ENCODE results near the gene ATP10A. TPM values are rescaled to one million over a fixed set of nuclear protein-coding genes. Genes with fewer than 3 reads are reported as not detected.
"Not testable (repeated sequence)": the region's sequence is repeated elsewhere in the genome, so short reads cannot be mapped to it uniquely, and the experiment has no call there.

ATP10A gene
- total RNA-seq, 1 donor from 2014 or later: 71.9 TPM

DNA sequence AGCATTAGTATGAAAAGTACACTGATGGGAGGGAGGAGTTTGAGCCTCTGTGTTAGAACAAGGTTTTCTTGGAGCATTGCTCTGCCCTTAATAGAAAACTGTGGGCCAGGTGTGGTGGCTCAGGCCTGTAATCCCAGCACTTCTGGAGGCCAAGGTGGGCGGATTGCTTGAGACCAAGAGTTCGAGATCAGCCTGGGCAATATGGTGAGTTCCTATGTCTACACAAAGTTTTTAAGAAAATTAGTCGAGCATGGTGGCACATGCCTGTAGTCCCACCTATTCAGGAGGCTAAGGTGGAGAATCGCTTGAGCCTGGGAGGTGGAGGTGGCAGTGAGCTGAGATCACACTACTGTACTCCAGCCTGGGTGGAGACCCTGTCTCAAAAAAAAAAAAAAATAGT lies 103.7 kb downstream of the ATP10A start:
- H3K4me3 Mint-ChIP-seq (ENCODE audit: unreplicated experiment): no peak overlapping the region
- H3K4me1 Mint-ChIP-seq (ENCODE audit: unreplicated experiment): peaks cover 62% of the 10 kb centered on the region
- TF ChIP-seq, protein P1, sequence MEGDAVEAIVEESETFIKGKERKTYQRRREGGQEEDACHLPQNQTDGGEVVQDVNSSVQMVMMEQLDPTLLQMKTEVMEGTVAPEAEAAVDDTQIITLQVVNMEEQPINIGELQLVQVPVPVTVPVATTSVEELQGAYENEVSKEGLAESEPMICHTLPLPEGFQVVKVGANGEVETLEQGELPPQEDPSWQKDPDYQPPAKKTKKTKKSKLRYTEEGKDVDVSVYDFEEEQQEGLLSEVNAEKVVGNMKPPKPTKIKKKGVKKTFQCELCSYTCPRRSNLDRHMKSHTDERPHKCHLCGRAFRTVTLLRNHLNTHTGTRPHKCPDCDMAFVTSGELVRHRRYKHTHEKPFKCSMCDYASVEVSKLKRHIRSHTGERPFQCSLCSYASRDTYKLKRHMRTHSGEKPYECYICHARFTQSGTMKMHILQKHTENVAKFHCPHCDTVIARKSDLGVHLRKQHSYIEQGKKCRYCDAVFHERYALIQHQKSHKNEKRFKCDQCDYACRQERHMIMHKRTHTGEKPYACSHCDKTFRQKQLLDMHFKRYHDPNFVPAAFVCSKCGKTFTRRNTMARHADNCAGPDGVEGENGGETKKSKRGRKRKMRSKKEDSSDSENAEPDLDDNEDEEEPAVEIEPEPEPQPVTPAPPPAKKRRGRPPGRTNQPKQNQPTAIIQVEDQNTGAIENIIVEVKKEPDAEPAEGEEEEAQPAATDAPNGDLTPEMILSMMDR (IDR thresholded peaks at IDR 0.05): no peak
- no peaks in the 10 kb centered on the region for H3K9me3 Mint-ChIP-seq (ENCODE audit: unreplicated experiment)
- H3K27ac Mint-ChIP-seq (ENCODE audit: unreplicated experiment): peak overlapping the region; percentile 75
- H3K27me3 Mint-ChIP-seq (ENCODE audit: unreplicated experiment): no peaks in the 10 kb centered on the region
- DNase-seq (ENCODE audit: extremely low spot score, unreplicated experiment): peak; percentile 36
- peaks cover 24% of the 10 kb centered on the region for H3K36me3 Mint-ChIP-seq (ENCODE audit: unreplicated experiment)

DNA sequence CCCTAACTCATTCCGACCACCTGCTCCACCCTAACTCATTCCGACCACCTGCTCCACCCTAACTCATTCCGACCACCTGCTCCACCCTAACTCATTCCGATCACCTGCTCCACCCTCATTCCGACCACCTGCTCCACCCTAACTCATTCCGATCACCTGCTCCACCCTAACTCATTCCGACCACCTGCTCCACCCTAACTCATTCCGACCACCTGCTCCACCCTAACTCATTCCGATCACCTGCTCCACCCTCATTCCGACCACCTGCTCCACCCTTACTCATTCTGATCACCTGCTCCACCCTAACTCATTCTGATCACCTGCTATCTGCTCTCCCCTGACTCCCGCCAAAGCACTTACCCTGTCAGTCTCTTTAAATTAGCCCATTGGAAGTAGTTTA lies 104.5 kb downstream of the ATP10A start:
- not testable (repeated sequence) for H3K27me3 Mint-ChIP-seq (ENCODE audit: unreplicated experiment); H3K4me3 Mint-ChIP-seq (ENCODE audit: unreplicated experiment); H3K9me3 Mint-ChIP-seq (ENCODE audit: unreplicated experiment); H3K27ac Mint-ChIP-seq (ENCODE audit: unreplicated experiment)
- peak; percentile 57 for DNase-seq (ENCODE audit: extremely low spot score, unreplicated experiment)
- Mint-ChIP-seq H3K4me1 (ENCODE audit: unreplicated experiment) (peaks cover 61% of the 10 kb centered on the region), H3K36me3 (ENCODE audit: unreplicated experiment) (peaks cover 18% of the 10 kb centered on the region)

DNA sequence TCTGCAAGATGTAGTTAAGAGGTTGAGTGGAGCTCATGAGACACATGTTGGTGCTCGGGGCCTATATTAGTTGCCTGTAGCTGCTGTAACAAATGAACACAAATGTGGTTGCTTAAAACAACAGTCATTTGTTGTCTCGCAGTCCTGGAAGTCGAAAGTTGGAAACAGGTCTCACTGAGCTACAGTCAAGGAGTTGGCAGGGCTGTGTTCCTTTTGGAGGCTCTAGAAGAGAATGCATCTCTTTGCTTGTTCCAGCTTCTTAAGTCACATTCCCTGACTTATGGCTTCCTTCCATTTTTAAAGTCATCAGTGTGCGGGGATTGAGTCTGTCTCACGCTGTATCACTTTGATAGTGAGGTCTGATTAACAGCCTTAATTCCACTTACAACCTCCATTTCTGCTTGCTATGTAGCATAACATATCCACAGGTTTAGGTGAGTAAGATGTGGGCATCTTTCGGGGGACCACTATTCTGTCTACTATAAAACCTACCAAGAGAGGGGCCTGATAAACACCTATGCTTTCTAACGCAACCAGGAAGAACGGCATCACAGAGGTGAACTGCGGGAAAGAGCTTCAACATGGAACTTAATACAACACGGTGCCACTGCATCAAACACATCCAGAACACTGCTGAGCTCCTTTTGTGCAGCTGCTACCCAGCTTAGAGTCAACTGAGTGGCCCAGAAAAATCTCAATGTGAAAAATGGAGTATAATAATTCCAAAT lies 119.4 kb downstream of the ATP10A start:
- Mint-ChIP-seq H3K36me3 (ENCODE audit: unreplicated experiment) (peaks cover 13% of the 10 kb centered on the region), H3K9me3 (ENCODE audit: unreplicated experiment) (no peaks in the 10 kb centered on the region), H3K4me3 (ENCODE audit: unreplicated experiment) (no peak overlapping the region), H3K27me3 (ENCODE audit: unreplicated experiment) (no peaks in the 10 kb centered on the region), H3K4me1 (ENCODE audit: unreplicated experiment) (peaks cover 38% of the 10 kb centered on the region), H3K27ac (ENCODE audit: unreplicated experiment) (no peak overlapping the region)
- DNase-seq (ENCODE audit: extremely low spot score, unreplicated experiment): peak; percentile 27
- TF ChIP-seq, protein P1 (IDR thresholded peaks at IDR 0.05): no peak

DNA sequence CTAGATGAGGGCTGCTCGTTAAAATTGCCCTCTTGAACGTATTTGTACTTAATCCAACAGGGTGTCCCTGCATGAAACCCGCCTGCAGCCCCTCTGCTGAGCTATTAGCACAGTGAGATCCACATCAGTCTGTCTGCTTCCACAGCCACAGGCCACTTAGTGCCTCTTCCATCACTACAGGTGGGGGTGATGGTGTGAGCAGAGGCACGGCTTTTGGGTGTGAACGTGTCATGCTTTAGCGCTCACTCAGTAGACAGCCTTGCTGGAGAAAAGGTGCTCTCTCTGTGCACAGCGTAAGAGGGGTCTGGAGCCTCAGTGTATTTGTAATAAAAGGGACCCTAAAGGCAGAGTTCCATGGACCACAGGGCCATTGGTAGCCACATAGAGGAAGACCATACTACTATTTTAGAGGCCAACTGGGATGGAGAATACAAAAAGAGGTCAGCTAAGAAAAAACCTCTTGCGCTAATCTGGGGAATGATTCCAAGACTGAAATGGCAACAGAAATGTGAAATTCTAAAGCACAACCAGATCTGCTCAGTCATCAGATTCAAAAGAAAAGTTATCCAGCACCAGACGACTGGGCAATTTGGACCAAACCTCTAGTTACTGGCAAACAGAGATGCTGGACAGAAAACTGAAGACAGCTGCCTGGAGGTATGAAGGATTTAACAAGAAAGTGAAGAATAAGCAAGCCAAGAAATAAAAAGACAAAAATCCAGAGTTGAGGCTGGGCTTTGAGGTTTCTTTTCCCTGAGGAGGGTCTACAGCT lies 120.2 kb downstream of the ATP10A start:
- H3K4me1 Mint-ChIP-seq (ENCODE audit: unreplicated experiment): peaks cover 45% of the 10 kb centered on the region
- no peak overlapping the region for H3K4me3 Mint-ChIP-seq (ENCODE audit: unreplicated experiment)
- H3K9me3 Mint-ChIP-seq (ENCODE audit: unreplicated experiment): no peaks in the 10 kb centered on the region
- peaks cover 8% of the 10 kb centered on the region for H3K36me3 Mint-ChIP-seq (ENCODE audit: unreplicated experiment)
- TF ChIP-seq, protein P1 (IDR thresholded peaks at IDR 0.05): no peak
- DNase-seq (ENCODE audit: extremely low spot score, unreplicated experiment): peak; percentile 38
- no peaks in the 10 kb centered on the region for H3K27me3 Mint-ChIP-seq (ENCODE audit: unreplicated experiment)
- H3K27ac Mint-ChIP-seq (ENCODE audit: unreplicated experiment): no peak overlapping the region

DNA sequence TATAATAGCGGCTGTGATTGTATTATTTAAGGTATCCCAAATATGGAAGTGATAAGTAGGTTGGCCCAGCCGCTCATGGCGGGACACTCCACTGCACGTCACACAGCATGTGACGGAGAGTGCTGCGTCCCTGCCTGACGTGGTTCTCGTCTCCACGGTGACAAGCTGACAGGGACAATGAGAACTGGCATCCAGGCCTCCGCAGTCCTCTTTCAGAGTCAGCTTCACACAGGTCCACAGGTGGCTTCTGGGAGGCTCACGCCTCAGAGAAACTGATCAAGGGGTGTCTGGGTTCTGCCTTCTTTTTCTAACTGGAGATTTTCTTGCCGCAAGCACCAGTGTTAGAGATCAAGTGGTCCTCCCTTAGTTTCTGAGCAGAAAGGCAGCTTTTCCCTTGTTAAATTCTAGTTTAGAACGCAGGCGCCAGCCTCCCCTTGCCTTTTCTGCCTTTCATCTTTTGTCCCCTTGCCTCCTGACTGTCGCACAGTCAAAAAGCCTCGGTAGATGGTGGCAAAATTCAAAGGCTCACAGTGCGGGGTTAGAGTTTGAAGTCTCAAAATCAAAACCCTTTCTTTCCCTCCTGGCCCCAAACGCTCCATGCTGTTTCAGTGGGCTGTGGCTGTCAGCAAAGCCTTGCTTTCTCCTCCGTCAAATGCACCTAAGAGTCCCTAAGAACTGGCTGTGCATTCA lies 120.9 kb downstream of the ATP10A start:
- Mint-ChIP-seq H3K36me3 (ENCODE audit: unreplicated experiment) (peaks cover 8% of the 10 kb centered on the region), H3K4me1 (ENCODE audit: unreplicated experiment) (peaks cover 53% of the 10 kb centered on the region), H3K27ac (ENCODE audit: unreplicated experiment) (no peak overlapping the region), H3K27me3 (ENCODE audit: unreplicated experiment) (no peaks in the 10 kb centered on the region), H3K9me3 (ENCODE audit: unreplicated experiment) (no peaks in the 10 kb centered on the region), H3K4me3 (ENCODE audit: unreplicated experiment) (no peak overlapping the region)
- TF ChIP-seq, protein P1 (IDR thresholded peaks at IDR 0.05): no peak
- peak; percentile 48 for DNase-seq (ENCODE audit: extremely low spot score, unreplicated experiment)

Data from osteocyte (in vitro differentiated cells).